ENCODE data around the gene PSMC4. TPM values are rescaled to one million over a fixed set of nuclear protein-coding genes. Genes with fewer than 3 reads are reported as not detected.

The PSMC4 gene
- polyA plus RNA-seq (ENCODE audit: insufficient read depth in 1 of 5, insufficient read length in 5 of 5, low replicate concordance in 1 of 5) = 10 to 100 TPM; 49.7 to 72.4 (median 52.7) TPM
- long read RNA-seq, donor 1, transcript PSMC4-201 (11 exons, 1,591 nt) = major isoform, 20 of 20 reads
- long read RNA-seq, donor 1, partial matches to known transcripts = 0 of 20 reads
- long read RNA-seq, donor 1, other reads (novel, unspliced or antisense) = 0 of 20 reads
- long read RNA-seq, donor 2, transcript PSMC4-201 (11 exons, 1,591 nt) = major isoform, 13 of 13 reads
- long read RNA-seq, donor 2, partial matches to known transcripts = 0 of 13 reads
- long read RNA-seq, donor 2, other reads (novel, unspliced or antisense) = 0 of 13 reads
- long read RNA-seq, donor 3, transcript PSMC4-201 (11 exons, 1,591 nt) = major isoform, 23 of 24 reads
- long read RNA-seq, donor 3, partial matches to known transcripts = 0 of 24 reads
- long read RNA-seq, donor 3, other reads (novel, unspliced or antisense) = 0 of 24 reads
- long read RNA-seq, donor 4, transcript PSMC4-201 (11 exons, 1,591 nt) = major isoform, 12 of 19 reads
- long read RNA-seq, donor 4, partial matches to known transcripts = 0 of 19 reads
- long read RNA-seq, donor 4, other reads (novel, unspliced or antisense) = 5 of 19 reads
- long read RNA-seq, donor 5, transcript PSMC4-201 (11 exons, 1,591 nt) = major isoform, 20 of 27 reads
- long read RNA-seq, donor 5, partial matches to known transcripts = 5 of 27 reads
- long read RNA-seq, donor 5, other reads (novel, unspliced or antisense) = 0 of 27 reads
- long read RNA-seq, donor 6, transcript PSMC4-201 (11 exons, 1,591 nt) = major isoform, 19 of 40 reads
- long read RNA-seq, donor 6, partial matches to known transcripts = 17 of 40 reads
- long read RNA-seq, donor 6, other reads (novel, unspliced or antisense) = 0 of 40 reads
- long read RNA-seq, donor 7, transcript PSMC4-201 (11 exons, 1,591 nt) = major isoform, 22 of 22 reads
- long read RNA-seq, donor 7, partial matches to known transcripts = 0 of 22 reads
- long read RNA-seq, donor 7, other reads (novel, unspliced or antisense) = 0 of 22 reads
- long read RNA-seq, donor 8, transcript PSMC4-201 (11 exons, 1,591 nt) = major isoform, 7 of 7 reads
- long read RNA-seq, donor 8, partial matches to known transcripts = 0 of 7 reads
- long read RNA-seq, donor 8, other reads (novel, unspliced or antisense) = 0 of 7 reads

DNA sequence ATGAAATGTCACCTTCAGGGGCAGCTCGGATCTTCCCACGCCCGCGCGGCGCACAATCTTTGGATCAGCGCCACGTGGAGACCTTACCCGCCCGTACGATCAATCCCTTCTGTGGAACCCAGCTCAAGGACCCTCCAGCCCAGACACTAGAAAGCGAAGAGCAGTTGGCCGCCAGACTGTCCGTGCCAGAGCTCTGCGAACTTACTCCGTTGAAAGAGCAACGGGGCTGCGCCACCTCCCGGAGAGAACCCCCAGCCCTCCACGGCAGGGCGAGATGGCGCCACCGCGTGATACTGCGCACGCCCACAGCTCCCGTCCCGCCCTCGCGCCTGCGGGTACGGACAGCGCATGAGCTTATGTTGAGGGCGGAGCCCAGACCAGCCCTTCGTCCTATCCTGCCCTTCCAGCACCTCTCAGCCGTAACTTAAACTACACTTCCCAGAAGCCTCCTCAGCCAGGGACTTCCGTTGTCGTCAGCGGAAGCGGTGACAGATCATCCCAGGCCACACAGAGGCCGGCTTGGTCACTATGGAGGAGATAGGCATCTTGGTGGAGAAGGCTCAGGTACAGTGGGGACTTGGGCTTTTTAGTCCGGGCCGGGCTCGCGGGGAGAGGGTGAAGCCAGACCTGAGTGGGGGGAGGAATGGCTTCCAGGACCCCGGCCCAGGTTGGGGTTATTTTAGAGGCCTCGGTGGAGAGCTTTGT, at the start of gene PSMC4:
Gene PSMC4, plus strand, starts transcription at position 491 of the 705 bp plus-strand sequence. Its CDS starts 38 bp downstream, at position 529.
- DNase-seq = peak; percentile 99

DNA sequence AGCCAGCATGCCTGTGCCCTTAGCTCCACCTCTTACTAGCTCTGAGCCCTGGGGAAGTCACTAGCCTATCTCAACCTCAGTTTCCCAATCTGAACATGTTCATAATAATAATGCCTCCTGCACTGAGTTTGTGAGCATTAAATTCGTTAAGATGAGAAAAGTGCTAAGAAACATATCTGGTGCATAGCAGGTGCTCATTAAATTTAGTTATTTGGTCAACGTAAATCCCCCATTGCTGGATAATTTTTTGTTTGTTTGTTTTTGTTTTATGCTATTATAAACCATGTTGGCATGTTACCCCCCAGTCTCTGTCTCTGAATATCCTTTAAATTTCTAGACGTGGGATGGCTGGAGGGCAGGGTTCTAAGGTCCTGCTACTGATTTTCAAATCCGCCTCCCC, 47.1 kb upstream of the PSMC4 start:
- no peak for DNase-seq

DNA sequence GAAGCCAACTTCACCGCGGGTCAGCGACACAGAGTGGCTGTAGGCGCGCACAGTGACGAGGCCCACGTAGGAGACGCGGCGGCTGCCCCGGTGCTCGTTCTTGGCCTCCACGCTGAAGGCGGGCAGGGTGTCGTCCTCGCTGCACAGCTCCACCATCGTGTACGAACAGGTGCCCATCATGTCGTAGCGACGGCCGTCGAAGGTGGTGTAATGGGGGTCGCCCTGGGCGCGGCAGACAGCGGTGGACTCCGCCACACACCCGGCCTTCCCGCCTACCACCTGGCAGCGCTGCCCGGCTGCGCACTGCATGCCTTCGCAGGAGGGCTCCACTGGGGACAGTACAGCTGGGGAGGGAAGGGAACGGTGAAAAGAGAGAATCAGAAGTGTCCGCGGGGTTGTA, 46.6 kb upstream of the PSMC4 start:
- DNase-seq = no peak

DNA sequence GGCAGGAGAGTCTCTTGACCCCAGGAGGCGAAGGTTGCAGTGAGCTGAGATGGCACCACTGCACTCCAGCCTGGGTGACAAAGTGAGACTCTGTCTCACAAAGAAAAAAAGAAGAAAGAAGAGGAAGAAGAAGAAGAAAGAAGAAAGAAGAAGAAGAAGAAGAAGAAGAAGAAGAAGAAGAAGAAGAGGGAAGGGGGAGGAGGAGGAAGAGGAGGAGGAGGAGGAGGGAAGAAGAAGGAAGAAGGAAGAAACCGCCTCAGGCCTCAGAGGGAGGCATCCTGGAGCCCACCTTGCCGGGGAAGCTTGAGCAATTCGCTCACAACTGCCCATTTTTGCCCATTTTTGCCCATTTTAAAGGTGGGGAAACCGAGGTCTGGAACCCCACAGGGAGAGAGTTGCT, 46.0 kb upstream of the PSMC4 start:
- no peak for DNase-seq

DNA sequence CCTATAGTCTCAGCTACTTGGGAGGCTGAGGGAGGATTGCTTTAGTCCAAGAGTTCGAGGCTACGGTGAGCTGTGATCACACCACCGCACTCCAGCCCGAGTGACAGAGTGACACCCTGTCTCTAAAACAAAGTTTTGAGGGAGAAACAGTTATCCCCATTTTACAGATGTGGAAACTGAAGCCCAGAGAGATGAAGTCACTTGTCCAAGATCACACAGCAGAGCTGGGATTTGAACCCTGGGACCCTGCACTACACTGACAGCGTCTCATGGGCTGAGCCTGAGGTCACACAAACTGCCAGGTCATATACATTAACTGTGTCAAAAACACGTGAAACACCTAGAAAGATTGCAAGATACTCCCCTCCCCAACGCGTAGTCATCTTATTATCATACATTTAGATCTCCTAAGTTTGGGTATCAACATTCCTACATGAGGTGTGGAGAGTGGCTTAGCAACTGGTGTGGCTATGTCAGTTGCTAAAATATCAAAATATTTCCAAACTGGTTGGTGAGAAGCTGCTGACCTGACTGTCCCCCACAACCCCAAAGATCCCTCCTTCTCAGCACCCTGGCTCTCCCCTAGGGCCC, 44.7 kb upstream of the PSMC4 start:
- no peak for DNase-seq

DNA sequence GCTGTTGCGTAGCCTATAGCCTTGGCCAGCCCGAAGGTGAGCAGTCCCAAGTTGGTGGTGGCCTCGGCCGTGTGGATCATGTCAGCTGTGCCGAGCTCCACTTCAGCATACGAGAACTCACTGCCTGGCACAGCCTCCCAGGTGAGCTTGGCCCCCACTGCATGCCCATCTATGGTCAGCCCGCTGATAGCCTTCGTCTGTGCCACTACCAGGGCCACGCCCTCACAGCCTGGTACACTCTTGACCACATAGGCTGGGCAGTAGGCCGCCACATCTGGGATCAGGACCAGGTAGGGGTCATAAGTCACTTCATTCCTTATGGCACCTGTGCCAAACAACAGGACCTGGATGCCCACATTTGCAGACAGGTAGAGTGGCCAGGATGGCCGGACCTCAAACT, 43.9 kb upstream of the PSMC4 start:
- DNase-seq = no peak

DNA sequence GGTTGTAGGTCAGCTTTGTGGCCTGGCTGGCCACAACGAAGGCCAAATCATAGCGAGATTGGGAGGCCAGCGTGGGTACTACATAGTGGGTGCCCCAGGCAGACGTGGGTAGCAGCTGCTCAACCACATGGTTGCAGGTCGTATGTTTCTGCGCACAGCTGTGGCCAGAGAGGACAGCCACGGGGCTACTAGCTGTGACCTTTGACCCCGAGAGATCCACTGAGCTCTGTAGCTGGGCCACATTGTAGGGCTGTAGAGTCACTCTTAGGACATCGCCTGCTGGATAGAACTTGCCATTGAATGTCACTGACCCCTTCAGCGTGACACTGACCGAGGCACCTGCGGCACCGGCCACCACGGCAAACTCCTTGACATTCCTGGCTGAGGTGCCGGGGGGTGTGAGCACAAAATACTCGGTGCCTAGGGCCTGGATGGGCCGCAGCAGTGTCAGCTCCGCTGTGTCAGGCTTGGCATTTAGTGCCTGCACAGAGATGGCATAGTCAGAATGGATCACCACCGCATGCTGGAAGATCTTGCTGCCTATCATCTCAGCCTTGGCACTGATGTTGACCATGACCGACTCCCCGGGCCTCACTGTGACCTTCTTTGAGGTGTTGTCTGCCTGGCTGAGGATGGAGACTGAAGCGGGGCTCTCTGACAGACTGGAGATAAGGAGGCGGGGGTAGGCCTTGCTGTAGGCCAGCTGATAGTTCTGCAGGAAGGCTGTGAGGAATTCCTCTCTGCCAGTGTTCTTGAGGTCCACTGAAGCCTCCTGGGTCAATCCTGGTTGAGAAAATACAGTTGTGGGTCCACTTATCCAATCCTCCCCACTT, 43.2 kb upstream of the PSMC4 start:
- DNase-seq = no peak

DNA sequence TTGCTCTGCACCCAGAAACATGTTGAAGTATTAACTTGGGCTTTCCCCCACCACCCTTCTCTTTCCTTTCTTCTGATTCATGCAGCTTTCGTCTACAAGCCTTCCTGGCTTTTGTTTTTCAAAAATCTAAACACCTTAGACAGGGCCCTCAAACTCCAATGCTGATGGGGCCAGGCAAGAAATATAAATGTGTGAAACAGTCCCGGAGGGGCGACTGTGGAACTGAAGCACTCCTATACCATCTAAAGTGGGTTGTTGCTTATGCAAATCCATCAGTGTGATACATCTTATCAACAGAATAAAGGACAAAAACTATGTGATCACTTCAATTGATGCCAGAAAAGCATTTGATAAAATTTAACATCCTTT, 42.6 kb upstream of the PSMC4 start:
- DNase-seq = no peak

DNA sequence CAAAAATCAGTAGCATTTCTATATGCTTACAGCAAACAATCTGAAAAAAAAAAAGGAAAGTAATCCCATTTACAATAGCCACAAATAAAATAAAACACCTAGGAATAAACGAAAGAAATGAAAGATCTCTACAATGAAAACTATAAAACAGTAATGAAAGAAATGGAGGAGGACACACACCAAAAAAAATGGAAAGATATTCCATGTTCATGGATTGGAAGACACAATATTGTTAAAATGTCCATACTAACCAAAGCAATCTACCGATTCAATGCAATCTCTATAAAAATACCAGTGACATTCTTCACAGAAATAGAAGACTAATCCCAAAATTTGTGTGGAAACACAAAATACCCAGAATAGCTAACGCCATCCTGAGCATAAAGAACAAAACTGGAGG, 41.2 kb upstream of the PSMC4 start:
- no peak for DNase-seq

DNA sequence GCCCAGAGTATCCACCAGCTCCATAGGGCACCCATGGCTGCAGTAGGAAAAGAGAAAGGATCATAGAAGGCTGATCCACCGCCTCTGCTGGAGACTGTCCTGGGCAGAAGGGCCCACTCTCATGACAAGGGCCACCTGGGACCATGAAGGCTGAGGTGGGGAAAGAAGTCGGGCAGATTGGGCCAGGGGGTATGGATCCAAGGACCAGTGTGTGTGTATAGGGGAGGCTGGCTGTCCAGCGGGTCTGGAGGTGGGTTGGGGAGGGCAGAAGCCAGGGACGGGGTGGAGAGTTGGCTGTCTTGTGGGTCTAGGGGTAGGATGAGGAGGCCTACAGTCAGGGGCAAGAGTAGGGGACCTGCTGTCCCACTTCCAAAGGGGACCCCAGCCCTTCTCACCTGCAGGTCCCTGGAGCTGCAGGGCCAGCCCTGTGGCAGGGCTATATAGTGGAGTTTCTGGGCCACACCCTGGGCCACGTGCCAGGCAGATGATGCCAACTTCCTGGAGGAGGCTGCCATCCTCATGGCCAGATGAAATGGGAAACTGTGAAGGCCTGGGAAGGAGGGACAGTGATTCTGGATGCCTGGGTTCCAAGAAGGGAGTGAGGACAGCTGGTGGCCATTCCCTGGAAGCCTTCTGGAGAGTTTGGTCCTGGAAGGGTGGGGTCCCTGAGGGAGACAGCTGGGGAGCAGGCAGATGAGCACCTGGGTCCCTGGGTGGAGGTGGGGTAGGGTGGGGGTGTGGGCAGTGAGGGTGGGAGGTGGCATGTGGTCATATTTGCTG, 36.2 kb upstream of the PSMC4 start, which contains the start of gene FCGBP:
Gene FCGBP, minus strand, starts transcription at position 51 of the 780 bp plus-strand sequence.
- no peak for DNase-seq

DNA sequence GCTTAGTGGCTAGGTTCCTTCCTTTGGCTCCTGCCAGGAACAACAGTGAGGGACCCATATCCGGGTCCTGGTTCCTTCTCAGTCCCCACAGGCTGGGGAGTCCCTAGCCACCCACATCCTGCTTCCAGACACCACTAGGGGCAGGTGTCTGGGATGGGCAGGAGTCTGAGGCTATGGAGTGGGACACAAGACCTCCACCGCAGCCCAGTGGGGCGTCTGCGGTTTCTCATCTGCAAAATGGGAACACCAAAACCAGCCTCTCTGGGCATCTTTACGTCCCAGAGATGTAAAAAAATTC, 35.7 kb upstream of the PSMC4 start:
- no peak for DNase-seq

DNA sequence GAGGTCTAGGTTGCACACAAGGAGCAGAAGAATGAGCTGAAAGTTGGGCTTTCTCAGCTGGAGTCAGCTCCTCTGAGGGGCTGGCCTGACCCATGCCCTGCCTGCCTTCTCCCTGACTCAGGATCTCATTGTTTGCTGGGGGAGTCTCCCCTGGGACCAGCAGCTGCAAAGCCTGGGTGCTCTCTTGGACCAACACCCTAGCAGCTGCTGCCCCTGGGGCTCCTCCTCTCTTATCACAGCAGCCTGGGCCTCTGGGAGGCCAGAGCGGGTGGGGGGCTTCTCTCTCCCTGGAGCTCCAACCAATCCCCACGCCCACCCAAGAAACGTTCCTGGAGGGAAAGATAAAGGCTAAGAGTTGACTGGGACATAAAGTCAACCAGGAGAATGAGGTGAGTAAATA, 34.9 kb upstream of the PSMC4 start:
- DNase-seq = no peak

DNA sequence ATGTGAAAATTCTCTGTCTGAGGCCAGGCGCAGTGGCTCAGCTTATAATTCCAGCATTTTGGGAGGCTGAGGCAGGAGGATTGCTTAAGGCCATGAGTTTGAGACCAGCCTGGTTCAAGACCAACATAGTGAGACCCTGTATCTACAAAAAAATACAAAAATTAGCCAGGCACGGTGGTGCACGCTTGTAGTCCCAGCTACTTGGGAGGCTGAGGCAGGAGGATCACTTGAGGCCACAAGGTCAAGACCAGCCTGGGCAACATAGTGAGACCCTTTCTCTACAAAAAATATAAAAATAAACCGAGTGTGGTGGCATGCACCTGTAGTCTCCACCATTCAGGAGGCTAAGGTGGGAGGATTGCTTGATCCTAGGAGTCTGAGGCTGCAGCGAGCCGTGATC, 34.3 kb upstream of the PSMC4 start:
- DNase-seq = no peak

DNA sequence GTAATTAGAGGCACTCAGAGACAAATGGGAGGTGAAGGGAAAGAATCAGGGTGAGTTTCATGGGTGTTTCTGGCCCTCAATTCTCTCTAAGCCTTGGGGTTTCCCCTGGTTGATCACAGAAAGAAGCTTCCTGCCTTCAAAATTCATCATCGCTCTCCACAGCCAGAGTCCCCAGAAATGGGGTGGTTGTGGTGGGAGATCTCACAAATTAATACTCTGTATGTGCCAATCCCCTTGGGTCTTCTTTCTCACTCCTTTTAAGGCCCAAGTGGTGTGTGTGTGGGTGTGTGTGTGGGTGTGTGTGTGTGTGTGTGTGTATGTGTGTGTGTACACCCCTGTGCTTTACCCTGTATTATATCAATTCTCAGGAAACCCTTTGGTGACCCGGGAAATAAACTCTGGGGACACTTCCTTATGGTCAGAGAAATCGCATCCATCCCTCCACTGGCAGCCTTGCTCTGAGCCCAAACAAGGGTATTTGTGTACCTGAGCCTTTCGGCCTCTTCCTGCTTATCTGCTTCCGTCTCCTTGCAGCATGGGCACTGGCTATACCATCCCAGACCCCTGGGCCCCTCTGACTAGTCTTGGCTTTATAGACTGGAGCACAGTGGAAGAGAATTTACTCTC, 33.8 kb upstream of the PSMC4 start:
- no peak for DNase-seq

DNA sequence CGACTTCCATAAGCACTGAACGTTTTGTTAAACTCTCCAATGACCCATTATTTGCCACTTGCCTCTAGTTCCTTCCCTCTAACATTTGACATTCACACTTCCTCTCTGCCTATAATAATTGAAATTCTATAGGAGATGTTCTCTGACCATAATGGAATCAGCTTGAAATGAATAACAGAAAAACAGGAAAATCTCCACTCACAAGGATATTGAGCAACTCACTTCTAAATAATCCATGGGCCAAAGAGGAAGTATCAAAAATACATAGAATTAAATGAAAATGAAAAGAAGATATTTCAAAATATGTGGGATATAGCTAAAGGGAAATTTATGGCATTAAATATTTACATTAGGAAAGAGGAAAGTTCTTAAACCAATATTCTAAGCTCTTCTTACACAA, 33.2 kb upstream of the PSMC4 start:
- no peak for DNase-seq

DNA sequence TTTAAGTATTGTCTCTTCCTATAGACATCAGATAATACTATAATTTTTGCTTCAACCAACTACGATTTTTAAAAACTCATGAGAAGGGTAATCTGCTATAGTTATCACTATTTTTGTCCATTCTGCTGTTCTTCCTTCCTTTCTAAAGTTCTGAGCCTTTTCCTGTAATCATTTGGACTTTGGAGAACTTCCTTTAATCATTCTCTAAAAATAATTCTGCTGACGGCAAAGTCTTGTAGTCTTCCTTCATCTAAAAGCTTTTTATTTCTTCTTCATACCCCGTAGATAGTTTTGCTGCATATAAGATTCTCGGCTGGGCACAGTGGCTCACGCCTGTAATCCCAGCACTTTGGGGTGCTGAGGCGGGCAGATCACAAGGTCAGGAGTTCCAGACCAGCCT, 31.4 kb upstream of the PSMC4 start:
- DNase-seq = no peak

DNA sequence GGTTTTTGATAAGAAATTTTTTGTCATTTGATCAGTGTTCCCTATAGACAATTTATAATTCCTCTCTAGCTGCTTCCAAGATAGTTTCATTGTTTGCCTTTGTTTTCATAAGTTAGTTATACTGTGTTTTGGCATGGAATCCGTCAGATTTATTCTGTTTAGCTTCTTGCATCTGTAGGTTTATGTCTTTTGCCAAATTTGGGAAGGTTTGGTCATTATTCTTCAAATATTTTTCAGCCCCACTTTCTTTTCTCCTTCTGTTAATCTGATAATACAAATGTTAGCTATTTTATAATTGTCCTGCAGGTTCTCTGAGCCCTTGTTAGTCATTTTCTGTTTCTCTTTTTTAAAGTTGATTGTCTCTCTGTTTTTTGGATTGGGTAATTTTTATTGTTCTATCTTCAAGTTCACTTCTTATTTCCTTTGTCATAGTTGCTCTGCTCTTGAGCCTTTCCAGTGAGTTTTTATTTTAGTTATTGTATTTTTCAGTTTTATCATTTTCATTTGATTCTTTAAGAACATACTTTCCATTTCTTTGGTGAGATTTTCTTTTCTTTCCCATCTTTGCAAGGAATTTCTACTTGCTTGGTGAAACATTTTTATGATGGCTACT, 30.6 kb upstream of the PSMC4 start:
- no peak for DNase-seq

DNA sequence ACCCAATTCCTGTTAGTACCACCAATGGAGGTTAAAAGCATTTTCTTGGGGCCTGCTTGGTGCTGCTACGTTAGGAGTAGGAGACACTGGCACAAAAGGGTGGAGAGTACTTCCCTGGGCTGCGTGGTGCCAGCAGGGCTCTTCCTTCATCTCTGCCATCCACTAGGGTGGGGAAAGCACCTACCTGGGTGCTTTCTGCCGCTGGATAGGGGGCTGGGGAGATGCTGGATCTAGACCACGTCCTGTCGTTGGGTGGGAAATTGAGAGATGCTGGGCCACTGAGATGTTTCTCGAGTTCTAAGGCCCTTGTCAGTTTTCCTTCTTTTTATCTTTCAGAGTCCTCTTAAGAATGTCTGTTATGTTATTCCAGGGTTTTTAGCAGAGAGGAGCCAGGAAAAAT, 29.8 kb upstream of the PSMC4 start:
- no peak for DNase-seq
